CD4-positive, alpha-beta T cell treated with Interleukin-6 for 4 hours (primary cell): ENCODE measurements around the gene C20orf144.

ENCODE experiments used
- DNase-seq: peaks from one replicate; pipeline ENCODE4 v3.0.0-alpha.2; 2020; ENCODE audit warnings: mixed read lengths

Gene C20orf144

DNA sequence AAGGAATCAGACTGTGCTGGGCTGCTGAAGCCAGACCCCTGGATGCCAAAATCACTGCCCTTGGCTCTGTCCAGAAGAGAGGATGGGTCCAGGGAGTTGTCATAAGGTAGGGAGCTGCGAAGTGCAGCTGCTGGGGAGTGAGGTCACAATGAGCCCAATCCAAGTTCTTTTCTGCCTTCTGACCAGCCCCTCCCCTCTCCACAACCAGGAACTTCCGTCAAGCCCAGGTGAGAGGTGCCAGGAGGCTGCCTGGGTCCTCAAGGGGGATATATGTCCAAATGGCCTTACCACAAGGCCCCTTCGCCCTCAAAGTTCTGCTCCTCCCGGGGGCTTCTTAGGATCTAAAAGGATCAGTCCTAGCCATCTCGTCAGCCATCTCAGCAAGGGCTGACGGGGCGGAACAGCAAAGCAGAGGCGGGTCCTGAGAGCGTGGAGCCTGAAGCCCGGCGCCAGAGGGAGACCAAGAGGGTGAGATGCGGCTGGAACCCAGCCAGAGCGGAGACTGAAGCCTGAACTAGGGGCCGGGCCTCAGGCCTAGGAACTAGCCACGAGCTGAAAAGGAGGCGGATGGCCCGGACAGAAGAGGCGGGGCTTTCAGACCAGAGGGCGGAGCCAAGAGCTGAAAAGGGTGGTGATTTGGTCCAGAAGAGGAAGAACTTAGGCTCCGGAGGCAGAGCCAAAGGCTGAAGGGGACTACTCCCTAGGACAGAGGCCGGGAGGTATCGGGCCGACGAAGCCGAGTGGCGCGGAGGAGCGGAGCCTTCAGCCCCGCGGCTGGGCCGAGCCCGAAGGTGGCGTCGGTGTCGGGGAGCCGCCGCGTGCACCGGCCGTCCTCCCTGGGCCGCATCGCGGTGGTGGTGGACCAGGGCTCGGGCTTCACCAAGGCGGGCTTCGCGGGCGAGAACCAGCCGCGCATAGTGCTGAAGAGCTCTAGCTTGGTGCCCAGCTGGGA lies 4.4 kb downstream of the C20orf144 start, which contains the start of gene ACTL10:
TSS of gene ACTL10 (plus strand) at position 651 of the 952 bp plus-strand sequence. CDS start 555 bp downstream, outside the sequence.
- DNase-seq = peak; percentile 88

DNA sequence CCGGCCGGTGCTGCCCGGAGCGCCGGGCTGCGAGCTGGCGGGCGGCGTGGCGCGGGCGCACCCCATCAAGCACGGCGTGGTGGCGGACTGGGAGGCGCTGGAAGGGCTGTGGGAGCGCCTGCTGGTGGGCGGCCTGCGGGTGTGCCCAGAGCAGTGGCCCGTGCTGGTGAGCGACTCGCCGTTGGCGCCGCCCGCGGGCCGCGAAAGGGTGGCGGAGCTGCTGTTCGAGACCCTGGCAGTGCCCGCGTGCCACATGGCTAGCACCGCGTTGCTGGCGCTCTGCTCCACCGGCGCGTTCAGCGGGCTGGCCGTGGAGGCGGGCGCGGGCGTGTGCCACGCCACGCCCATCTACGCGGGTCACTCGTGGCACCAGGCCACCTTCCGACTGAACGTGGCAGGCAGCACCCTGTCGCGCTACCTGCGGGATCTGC lies 5.1 kb downstream of the C20orf144 start:
- peak; percentile 52 for DNase-seq

DNA sequence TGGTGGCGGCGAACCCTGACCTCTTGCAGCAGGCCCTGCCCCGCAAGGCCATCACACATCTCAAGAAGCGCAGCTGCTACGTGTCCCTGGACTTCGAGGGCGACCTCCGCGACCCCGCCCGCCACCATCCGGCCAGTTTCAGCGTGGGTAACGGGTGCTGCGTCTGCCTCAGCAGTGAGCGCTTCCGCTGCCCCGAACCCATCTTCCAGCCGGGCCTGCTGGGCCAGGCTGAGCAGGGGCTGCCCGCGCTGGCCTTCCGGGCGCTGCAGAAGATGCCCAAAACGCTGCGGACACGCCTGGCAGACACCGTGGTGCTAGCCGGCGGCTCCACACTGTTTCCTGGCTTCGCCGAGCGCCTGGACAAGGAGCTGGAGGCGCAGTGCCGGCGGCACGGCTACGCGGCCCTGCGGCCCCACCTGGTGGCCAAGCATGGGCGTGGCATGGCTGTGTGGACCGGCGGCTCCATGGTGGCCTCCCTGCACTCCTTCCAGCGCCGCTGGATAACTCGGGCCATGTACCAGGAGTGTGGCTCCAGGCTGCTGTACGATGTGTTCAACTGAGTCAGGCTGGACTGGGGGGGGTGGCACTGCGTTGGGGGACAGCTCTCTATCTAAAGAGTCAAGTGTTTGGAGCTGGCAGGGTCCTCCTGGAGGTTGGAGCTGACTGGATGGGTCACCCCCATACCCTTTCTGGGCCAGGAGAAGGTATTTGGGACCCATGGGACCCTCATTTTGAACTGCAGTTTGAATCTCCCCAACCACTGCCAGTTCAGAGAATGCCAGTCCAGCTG lies 5.7 kb downstream of the C20orf144 start:
- peak; percentile 83 for DNase-seq

DNA sequence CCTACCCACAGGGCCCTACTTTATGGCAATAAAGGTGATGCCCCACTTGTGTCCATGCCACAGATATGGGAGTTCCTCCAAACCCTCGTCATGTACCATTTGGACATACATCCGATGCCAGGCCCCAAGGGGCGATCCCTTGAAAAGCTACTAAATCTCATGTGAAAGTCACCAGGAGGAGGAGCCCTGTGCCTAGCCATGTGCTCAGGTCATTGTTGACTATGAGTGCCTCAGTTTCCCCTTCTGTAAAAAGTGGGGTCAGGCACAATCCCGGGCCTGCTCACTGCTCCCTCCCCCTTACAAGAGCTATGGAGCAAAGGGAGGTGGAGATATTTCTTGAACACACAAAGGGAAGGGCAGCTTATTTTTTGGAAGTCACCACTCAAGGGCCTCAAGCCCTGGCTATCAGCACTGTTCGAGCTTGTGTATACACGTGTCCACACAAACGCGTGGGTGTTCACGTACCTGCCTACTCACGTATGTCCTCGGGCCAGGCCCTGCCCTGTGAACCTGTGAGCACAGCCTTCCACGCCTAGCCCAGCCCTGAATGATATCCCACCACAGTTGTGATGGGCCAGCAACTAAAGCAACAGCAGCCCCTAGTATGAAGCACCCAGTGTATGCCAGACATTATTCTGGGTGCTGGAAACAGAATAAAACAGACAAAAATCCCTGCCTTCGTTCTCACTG lies 6.5 kb downstream of the C20orf144 start:
- DNase-seq = no peak

DNA sequence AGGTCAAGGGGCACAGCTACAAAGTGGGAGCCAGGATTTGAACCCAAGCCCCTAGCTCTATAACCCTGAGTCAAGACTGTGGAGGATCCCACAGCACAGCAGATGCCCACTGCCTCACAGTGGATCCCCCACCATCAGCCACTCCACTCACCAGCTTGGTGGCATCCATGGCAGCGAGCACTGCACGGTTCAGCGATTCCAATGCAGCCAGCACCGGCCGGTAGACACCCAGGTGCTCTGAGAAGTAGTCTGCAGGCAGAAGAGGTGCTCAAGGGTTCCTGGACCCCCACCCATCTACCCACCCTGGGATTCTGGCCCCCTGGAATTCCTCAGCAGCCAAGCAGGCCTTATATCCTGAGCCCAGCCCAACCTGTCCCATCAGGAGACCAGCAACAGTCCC lies 7.1 kb downstream of the C20orf144 start:
- DNase-seq = no peak

DNA sequence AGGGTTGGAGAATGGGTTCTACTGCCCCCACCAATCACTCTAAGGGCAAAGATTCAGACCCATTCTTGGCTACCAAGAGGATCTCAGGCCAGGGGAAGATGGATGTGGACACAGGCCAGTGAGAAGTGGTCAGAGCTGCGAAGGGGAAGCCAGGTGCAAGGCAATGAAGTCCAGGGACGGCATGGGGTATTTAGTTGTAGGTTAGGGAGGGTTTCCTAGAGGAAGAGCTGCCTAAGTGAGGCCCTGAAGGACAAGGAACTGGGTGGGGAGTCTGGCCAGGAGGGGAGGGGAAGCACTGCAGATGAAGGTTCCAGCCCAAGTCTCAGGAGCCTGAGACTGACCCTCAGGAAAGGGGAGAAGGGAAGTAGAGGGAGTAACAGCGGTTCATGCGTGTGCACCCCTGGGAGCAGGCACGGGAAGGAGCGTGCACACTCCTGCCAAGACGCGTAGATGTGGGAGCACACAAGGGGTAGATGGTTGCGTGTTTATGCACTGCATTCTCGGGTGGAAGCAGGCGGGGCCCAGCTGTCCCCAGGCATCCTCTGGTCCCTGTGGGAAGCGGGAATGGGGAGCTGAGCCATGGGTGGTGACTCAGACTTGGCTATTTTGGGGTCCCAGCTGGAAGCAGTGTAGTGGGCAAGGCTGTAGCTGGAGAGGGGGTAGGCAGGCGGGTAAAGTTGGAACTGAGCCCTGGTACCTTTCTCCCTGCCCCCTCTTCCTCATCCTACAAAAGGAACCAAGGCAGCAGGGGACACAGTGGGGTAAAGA lies 7.9 kb downstream of the C20orf144 start:
- no peak for DNase-seq

DNA sequence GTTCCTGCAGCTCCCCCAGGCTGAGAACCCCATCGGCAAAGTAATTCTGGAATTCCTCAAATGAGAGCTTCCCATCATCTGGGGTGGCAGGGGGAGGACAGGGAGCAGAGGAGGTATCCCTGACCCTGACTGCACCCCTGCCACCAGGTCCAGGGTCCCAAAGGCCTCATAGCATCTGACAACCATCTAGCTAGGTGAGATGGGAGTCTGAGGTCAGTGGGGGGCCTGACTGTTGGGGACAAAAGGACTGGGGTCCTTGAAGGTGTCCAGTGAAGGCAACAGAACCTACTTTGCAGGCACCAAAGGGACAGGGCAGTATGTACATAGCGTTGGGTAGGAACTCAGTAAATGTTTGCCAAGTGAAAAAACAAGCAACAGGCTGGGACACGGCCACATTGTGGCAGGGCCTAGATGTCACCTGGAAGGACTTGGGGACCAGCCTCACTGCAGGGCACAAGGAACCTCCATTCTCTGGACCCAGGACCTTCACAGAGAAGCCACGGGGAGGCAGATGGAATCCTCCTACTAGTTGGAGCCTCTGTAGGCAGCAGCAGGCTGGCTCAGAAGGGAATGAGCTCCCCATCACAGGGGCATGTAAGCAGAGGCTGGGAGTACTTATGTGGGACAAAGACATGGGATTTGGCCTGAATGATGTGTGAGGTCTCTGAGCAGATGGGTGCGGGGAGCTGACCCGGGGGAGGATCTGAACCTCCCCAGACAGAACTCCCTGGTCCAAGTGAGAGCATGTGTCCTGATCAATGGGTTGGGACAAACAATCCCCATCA lies 8.8 kb downstream of the C20orf144 start:
- DNase-seq = no peak

DNA sequence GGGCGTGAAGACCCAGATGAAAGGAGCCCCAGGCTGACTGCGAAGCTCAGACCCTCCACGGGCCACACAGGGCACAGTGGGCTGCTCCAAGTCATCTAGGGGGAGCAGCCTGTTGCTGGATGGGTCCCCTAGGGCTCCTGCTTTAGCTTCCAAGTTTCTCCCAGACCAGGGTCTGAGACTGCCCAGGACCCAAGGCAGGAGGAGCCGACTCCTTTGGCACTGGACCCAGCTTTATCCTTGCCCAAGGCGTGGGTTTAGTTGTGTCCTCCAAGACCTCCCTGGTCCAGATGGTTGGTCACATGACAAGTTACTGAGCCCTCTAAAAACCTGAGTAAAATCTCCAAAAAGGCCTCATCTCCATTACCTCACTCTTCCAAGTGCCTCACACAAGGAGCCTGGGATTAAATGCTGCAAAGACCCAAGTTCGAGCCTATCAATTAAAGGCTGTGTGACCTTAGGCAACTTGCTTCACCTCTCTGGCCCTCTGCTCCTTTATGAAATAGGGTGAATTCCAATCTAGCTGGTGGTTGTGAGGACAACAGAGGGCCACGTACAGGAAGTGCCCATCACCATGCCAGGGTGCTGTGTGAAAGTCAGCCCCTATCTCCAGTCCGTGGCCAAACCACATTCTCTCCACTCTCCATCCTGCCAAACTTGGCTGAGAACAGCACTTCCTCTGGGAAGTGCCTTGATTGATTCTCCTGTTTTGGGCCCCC lies 9.6 kb downstream of the C20orf144 start:
- no peak for DNase-seq

DNA sequence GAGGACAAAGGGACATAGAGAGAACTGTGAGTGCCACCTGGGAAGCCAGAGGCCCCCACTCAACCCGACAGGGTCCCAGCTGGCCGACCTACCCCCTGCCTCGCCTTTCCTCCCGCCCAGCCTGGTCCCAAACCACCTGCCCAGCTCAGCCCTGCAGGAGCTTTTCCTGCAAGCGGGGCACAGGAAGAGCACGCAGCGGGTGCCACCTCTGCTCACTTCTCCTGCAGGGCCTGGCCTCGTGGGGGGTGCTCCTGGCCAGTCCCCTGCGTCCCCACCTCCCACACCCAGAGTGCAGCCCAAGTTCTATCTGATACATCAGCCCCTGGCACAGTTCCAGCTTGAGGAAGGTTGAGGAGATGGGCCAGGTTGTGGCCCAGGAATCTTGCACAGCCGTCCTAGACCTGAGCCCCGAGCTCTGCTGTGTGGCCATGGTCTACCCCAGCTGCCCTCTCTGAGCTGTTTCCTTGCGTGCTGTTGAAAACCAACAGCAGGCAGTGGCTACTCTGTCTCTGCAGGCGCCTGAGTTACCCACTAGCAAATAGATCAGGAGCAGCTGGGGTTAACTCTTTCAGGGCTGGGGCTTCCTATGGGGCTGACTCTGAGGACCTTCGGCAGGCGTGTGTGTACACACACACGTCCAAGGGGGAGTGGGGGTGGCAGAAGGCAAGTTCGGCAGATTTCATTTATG lies 10.4 kb downstream of the C20orf144 start:
- DNase-seq = no peak

DNA sequence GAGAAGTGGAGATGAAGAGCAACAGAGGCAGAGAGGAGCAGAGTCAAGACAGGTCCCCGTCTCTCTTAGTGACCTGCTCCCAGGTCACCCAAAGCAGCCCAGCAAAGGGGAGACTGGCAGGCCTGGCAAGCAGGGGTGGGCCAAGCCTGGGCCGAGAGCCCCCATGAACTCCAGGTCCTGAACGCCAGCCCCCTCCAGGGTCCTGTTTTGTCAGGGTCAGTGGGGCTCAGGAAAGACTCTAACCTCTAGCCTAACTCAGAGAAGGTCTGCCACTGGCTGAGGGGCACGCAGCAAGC lies 10.9 kb downstream of the C20orf144 start:
- DNase-seq = no peak

DNA sequence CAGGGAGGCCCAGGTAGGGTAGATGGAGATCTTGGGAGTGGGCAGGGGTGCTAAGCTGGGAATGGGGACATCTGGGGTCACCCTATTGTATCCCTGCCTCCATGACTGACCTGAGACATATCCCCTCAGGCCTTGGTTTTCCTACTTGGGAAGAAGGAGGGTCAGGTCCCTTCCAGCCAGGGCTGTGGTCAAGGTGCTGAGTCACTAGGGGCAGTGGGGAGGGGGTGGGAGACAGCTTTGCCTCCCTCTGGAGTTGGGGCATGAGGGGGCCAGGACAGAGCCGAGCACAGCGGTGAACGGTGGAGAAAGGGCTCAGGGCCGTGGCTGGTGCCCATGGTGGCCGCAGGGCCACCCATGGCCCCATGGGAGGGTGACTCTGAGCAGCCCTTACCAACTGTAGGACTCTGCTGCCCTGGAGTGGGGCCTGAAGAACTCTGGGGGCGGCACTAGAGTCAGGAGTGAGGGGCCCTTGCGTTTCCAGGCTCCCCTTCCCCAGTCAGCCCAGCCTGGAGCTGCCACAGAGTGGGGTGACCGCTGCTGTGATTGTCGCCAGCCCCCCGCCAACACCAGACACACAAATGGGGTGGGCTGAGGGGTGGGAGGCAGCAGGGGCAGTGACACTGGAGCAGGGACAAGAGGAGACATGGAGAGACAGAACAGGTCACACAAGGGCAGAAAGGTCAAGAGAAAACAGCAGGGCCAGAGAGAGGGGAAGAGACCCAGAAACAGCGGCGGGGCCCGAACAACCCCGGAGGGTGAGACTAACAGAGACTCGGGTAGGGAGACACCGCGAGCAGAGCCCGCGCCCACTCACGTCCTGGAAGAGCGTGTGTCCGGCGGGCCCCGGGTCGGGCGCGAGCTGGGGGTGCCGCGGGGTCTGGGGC lies 11.5 kb downstream of the C20orf144 start:
- no peak for DNase-seq

DNA sequence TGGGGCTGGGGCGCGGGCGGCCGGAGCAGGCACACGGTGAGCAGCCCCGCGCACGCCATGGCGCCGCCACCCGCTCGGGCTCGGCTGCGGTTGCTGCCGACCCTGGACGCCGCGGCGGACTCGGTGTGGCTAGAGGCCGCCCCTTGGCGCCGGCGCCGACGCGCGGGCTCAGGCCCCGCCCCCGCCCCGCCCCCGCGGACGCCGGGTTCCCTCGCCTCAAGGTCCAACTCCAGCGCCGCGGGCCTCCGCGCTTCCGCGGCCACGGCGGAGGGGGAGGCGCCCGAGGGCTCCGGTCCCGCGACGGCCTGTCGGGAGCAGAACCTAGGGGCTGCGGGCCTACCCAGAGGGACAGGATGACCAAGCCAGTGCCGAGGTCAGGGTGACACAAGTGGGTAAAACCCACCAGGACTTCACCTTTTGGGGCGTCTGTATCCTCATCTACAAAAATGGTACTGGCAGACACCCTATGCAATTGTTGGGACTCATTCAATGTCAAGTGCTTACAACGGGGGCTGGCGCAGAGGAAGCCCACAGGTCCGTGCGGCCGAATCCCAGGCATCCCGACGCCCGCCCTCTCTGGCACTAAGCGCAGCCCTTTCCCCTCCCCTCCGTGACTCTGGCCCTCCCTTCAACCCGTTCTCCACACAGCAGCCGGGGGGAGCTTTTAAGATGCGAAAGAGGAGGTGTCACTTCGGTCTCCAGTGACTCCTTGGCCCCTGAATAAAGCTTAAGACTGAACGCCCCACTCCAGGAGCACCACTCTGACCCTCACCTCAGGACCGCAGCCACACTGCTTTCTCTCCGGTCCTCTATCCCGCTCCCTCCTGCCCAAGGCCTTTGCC lies 12.4 kb downstream of the C20orf144 start, which contains the start of gene NECAB3:
TSS of gene NECAB3 (minus strand) at position 135 of the 842 bp plus-strand sequence. CDS start at position 59, 76 bp downstream.
- DNase-seq = peak; percentile 70

DNA sequence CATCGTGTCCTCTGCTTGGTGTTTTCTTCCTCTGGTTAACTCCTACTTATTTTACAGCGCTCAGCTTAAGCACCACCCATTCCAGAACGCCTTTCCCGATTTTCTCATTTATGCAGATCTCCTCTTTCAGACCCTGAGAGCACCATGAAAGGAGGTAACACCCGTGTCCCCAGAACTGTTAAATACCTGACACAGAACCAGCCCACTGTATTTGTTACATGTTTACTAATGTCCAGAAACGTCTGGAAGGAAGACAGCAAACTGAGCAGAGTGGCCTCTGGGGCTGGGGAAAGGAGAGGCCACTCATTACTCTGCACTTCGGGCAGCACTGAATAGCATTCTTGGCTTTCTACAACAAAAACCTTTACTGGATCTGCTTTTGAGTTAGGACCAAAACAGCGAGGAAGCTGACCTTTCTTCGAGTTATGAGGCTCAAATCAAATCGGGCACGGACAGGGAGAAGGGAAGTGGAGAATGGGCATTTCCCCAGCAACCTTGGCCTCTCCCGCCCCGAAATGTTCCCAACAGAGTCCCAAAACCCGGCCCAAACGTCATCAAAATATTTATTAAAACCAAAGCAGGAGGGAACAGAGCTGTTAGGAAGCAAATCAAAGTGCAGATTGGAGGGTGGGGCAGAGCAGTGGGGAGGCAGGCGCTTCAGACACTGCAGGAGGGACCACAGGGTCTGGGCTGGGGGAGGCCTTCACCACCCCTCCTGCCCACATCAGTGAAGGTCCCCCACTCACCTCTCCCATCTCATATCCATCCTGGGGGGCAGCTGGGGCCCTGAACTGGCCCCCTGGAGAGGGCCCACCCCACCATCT lies 13.2 kb downstream of the C20orf144 start:
- DNase-seq = no peak

DNA sequence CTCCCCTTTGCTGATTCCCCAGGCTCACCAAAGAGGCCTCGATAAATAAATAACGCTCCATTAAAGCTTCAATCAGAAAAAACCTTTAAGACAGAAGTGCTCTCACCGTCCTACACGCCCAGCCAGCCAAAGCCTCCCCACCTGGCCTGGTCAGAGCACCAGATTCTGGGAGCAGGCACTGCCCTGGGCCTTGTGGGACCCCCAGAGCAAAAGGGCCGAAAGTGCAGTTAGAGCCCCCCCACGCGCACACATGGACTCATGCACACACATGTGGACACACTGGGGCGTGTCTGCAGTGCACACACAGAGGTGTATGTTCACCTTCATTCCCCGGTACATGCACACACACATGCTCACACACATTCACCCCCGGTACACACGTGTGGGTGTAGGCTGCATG lies 14.0 kb downstream of the C20orf144 start:
- no peak for DNase-seq

DNA sequence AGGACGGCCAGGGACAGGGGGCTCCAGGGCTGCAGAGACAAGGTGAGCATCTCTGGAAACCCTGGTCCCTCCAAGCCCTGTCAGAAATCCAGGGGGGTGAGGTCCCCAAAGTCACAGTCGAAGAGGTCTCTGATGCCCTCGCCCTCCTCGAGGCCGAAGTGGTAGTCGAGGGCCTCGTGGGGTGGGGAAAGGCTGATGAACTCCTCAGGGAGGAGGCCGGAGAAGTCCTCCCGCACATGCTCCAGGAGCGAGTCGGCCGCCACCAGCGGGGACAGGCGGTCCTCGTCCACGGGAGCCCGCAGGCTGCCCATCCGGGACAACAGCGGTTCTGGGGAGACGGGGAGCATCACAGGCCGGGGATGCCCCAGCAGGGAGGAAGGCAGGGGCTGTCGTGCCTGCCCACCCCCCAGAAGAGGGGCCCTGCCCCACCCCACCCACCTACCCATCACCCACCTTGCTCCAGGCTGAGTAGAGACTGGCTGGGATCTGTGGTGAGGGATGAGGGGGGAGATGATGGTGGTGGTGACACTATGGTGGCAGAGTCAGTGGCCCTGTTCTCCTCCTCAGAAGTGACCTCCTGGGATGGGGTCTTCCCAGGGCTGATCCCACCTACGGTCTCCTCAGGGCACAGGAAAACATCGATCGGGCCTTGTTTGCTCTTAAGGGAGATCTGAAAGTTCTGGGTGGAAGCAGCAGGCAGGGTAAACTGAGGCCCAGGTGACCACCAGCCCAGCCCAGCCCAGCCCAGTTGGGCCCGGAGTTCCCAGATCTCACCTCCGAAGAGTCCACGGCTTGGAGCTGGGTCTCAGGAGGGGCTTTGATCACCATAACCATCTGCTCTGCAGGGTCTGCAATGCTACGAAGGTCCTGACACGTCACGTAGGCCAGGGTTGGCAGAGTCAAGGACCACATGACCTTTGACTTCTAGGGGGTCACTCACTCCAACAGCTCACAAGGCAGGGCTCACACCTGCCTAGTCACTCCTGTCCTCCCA lies 14.8 kb downstream of the C20orf144 start:
- no peak for DNase-seq
